ENCODE results near the gene PDCD1.

PDCD1 gene

DNA sequence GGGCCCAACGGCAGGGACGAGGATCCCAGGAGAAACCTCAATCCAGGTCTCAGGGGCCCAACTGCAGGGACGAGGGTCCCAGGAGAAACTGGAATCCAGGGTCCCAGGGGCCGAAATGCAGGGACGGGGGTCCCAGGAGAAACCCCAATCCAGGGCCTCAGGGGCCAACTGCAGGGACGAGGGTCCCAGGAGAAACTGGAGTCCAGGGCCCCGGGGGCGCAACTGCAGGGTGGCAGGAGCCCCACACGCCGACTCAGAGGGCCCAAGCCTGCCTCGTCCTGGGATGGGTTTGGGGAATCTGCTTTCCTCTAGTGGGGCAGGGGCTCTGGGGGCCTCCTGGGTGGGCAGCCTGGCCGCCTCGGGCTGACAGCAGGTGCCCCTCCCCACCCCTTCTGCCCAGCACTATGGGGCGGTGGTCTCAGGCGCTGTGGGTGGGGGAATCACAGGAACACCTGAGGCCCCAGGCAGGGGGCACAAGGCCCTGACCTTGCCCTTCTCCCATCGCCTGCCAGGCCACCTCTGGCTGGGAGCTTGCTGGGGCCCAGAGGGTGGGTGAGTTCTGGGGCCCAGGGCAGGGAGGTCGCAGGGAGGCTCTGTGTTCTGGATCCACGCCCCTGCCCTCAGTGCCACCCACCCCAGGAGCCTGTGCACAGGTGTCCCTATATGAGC lies 18.0 kb upstream of the PDCD1 start:
- TF ChIP-seq, protein P1, sequence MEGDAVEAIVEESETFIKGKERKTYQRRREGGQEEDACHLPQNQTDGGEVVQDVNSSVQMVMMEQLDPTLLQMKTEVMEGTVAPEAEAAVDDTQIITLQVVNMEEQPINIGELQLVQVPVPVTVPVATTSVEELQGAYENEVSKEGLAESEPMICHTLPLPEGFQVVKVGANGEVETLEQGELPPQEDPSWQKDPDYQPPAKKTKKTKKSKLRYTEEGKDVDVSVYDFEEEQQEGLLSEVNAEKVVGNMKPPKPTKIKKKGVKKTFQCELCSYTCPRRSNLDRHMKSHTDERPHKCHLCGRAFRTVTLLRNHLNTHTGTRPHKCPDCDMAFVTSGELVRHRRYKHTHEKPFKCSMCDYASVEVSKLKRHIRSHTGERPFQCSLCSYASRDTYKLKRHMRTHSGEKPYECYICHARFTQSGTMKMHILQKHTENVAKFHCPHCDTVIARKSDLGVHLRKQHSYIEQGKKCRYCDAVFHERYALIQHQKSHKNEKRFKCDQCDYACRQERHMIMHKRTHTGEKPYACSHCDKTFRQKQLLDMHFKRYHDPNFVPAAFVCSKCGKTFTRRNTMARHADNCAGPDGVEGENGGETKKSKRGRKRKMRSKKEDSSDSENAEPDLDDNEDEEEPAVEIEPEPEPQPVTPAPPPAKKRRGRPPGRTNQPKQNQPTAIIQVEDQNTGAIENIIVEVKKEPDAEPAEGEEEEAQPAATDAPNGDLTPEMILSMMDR (IDR thresholded peaks at IDR 0.05), result no peak

DNA sequence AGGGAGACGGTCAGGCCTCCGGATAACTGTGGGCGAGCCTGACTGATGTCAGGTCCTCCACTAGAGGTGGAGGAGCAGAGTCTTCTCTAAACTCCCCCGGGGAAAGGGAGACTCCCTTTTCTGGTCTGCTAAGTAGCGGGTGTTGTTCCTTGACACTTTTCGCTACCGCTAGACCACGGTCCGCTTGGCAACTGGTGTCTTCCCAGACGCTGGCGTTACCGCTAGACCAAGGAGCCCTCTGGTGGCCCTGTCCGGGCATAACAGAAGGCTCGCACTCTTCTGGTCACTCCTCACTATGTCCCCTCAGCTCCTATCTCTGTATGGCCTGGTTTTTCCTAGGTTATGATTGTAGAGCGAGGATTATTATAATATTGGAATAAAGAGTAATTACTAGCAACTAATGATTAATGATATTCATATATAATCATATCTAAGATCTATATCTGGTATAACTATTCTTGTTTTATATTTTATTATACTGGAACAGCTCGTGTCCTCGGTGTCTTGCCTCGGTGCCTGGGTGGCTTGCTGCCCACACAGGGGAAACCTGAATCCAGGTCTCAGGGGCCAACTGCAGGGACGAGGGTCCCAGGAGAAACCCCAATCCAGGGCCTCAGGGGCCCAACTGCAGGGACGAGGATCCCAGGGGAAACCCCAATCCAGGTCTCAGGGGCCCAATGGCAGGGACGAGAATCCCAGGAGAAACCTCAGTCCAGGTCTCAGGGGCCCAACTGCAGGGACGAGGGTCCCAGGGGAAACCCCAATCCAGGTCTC lies 17.2 kb upstream of the PDCD1 start:
- TF ChIP-seq, protein P1 (IDR thresholded peaks at IDR 0.05), result peak; percentile 61

DNA sequence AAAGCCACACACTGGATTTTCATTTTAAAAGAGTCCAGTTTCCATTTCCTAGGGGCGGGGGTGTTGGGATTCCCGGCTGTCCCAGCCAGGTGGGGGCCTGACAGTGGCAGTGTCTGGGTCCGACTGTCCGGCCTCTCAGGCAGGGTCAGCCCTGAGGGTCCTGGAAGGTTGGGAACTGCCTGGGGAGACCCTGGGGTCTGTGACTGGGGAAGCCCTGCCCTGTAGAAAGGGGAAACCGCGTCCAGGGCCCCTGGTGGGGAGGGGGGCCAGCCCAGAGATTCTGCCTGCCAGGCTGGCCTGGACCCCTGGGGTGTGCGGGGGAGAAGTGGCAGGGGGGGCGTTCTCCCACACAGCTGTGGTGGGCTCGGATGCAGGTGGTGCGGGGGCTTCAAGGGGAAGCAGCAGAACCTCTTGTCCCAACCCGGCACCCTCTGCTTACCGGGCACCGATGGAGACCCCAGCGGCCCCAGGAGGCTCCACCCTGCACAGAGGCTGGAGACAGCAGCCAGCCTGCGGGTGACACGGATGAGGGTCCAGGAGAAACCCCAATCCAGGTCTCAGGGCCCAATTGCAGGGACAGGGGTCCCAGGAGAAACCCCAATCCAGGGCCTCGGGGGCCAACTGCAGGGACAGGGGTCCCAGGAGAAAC lies 15.7 kb upstream of the PDCD1 start:
- TF ChIP-seq, protein P1 (IDR thresholded peaks at IDR 0.05), result no peak

DNA sequence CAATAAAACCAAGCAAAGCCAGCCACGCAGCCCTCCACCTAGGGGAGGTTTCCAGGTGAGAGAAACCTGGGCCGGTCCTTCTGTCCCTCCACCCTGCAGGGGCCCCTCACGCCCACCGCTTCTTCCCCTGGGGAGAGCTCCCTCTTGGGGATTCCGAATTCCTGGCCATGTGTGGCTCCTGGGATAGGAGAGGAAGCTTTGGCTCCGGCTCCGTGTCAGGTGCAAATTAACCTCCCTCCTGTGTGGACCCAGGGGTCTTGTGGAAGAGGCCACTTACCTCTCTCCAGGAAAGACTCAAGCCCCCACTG lies 15.1 kb upstream of the PDCD1 start:
- TF ChIP-seq, protein P1 (IDR thresholded peaks at IDR 0.05), result no peak

DNA sequence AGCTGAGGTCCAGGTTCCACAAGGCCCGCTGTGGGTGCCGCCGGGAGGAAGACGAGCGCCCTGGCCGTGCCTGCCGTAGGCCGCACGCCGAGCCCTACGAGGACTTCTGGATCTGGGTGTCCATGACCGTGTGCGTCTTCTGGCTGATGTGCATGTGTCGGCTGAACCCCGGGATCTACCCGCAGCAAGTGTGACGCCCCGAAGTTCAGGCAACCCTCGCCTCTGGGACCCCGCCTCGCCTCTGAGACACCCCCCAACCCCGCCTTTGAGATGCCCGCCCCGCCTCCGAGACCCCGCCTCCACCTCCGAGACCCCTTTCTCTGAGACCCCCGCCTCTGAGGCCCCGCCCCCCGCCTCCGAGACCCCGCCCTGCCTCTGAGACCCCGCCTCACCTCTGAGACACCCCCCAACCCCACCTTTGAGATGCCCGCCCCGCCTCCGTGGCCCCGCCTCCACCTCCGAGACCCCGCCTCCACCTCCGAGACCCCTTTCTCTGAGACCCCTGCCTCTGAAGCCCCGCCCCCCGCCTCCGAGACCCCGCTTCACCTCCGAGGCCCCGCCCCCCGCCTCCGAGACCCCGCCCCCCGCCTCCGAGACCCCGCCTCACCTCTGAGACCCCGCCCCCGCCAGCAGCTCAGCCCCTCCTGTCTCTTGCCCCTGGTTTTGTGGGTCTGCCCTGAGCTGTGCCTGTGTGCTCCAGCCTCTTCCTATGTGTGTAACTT lies 14.5 kb upstream of the PDCD1 start:
- TF ChIP-seq, protein P1 (IDR thresholded peaks at IDR 0.05), result no peak

DNA sequence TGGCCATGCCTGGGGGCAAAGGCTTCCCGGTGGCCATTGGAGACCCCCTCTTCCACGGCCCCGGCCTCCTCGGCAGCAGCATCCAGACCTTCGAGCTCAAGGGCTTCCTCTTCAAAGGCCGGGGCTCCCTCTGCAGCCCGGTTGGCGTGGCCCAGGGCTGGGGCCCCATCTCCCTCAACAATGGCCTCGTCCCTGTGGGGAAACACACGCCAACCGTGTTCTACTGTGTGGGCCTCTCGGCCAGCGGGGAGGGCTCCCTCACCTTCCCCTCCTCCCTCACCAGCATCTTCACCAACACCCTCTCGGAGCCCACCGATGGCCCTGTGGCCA lies 13.6 kb upstream of the PDCD1 start:
- TF ChIP-seq, protein P1 (IDR thresholded peaks at IDR 0.05), result no peak

DNA sequence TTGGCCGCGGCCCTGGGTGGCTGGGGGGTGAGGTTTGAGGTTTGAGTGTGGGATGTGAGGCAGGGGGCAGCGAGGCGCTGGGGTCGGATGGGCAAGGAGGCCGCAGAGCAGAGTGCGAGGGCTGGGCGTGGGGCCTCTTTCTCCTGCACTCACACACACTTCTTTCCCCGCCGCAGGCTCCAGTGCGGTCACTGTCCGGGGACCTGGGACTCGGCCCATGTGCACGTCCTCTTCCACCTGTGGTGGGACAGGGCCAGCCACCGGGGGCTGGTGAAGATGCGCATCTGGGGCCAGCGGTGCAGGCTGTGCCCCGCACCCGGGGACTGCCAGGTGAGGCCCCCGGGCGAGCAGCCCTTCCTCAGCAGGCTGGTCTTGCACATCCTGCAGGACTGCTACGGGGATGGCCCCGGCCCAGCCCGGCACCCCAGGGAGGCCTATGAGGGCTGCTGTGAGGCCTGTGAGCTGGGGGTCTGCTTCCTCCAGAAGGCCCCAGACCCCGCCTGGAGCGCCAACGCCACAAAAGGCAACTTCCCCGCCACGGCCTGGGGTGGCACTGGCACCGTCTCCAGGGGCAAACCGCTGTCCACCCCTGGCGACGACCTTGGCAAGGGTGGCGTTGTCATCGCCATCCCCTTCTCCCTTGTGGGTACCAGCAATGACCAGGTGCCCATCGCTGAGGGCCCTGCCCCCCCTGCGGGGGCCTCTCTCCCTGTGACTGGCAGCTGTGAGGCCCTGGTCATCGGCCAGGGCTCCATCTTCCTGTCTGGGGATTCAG lies 13.0 kb upstream of the PDCD1 start:
- TF ChIP-seq, protein P1 (IDR thresholded peaks at IDR 0.05), result no peak
